ENCODE data around the gene ANKHD1. TPM values are rescaled to one million over a fixed set of nuclear protein-coding genes. Genes with fewer than 3 reads are reported as not detected.
A peak's percentile ranks its signal among the peaks of the same experiment; 100 is the strongest.

The ANKHD1 gene
- total RNA-seq = 80.8 and 82.3 TPM in 2 replicates
- long read RNA-seq, partial matches to known transcripts = 58 of 74 reads
- long read RNA-seq, other reads (novel, unspliced or antisense) = 15 of 74 reads

DNA sequence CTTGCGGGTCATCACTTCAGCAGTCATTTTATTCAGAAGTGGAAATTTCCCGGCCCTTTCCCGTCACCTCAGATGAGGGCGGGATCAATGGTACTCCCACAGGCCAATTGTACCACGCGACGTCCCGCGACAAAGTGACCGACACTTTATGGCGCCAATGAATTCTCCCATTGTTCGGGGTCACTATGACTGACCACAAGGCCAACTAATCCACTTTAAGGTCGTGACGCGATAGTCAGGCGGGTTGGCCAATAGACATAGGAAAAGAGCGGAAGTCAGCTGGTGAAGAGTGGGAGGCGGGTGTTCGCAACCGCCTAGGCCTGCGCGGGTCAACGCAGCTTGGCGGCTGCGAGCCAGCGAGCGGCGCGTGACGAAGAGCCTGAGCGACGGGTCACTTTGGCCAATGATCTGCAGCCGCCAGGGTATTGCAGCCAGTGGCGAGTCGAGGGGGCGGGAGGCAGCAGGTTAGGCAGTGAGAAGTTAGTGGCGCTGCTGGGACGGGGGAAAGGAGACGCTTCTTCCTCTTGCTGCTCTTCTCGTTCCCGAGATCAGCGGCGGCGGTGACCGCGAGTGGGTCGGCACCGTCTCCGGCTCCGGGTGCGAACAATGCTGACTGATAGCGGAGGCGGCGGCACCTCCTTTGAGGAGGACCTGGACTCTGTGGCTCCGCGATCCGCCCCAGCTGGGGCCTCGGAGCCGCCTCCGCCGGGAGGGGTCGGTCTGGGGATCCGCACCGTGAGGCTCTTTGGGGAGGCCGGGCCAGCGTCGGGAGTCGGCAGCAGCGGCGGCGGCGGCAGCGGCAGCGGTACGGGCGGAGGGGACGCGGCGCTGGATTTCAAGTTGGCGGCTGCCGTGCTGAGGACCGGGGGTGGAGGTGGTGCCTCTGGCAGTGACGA lies at the start of gene ANKHD1:
ANKHD1 (plus strand) TSS at position 472 of the 896 bp plus-strand sequence; CDS start at position 607, 135 bp downstream.
- Mint-ChIP-seq H3K4me1 (ENCODE audit: unreplicated experiment) (peaks cover 26% of the 10 kb centered on the region), H3K4me3 (ENCODE audit: unreplicated experiment) (no peak within 1 kb of the TSS), H3K36me3 (ENCODE audit: unreplicated experiment) (peaks cover 3% of the 10 kb centered on the region), H3K27ac (ENCODE audit: unreplicated experiment) (no peak within 1 kb of the TSS), H3K9me3 (ENCODE audit: unreplicated experiment) (no peaks in the 10 kb centered on the region), H3K27me3 (ENCODE audit: unreplicated experiment) (no peaks in the 10 kb centered on the region)
- peak; percentile 99 for DNase-seq (ENCODE audit: extremely low spot score, unreplicated experiment)
- TF ChIP-seq, protein P1, sequence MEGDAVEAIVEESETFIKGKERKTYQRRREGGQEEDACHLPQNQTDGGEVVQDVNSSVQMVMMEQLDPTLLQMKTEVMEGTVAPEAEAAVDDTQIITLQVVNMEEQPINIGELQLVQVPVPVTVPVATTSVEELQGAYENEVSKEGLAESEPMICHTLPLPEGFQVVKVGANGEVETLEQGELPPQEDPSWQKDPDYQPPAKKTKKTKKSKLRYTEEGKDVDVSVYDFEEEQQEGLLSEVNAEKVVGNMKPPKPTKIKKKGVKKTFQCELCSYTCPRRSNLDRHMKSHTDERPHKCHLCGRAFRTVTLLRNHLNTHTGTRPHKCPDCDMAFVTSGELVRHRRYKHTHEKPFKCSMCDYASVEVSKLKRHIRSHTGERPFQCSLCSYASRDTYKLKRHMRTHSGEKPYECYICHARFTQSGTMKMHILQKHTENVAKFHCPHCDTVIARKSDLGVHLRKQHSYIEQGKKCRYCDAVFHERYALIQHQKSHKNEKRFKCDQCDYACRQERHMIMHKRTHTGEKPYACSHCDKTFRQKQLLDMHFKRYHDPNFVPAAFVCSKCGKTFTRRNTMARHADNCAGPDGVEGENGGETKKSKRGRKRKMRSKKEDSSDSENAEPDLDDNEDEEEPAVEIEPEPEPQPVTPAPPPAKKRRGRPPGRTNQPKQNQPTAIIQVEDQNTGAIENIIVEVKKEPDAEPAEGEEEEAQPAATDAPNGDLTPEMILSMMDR (IDR thresholded peaks at IDR 0.05) = no peak

GRCh38 chr5:140355546-140355945 lies 46.1 kb upstream of the ANKHD1 start:
- H3K27ac Mint-ChIP-seq (ENCODE audit: unreplicated experiment) = no peak overlapping the region
- DNase-seq (ENCODE audit: extremely low spot score, unreplicated experiment) = no peak
- TF ChIP-seq, protein P1 (IDR thresholded peaks at IDR 0.05) = no peak
- no peak overlapping the region for H3K4me3 Mint-ChIP-seq (ENCODE audit: unreplicated experiment)
- no peaks in the 10 kb centered on the region for H3K36me3 Mint-ChIP-seq (ENCODE audit: unreplicated experiment)
- no peaks in the 10 kb centered on the region for H3K27me3 Mint-ChIP-seq (ENCODE audit: unreplicated experiment)
- peaks cover 10% of the 10 kb centered on the region for H3K4me1 Mint-ChIP-seq (ENCODE audit: unreplicated experiment)
- H3K9me3 Mint-ChIP-seq (ENCODE audit: unreplicated experiment) = no peaks in the 10 kb centered on the region

- no peaks in the 10 kb centered on the region for H3K36me3 Mint-ChIP-seq (ENCODE audit: unreplicated experiment)
- peaks cover 8% of the 10 kb centered on the region for H3K4me1 Mint-ChIP-seq (ENCODE audit: unreplicated experiment)
- H3K4me3 Mint-ChIP-seq (ENCODE audit: unreplicated experiment) = no peak overlapping the region
- no peaks in the 10 kb centered on the region for H3K27me3 Mint-ChIP-seq (ENCODE audit: unreplicated experiment)
- no peak overlapping the region for H3K27ac Mint-ChIP-seq (ENCODE audit: unreplicated experiment)
- no peak for DNase-seq (ENCODE audit: extremely low spot score, unreplicated experiment)
- TF ChIP-seq, protein P1 (IDR thresholded peaks at IDR 0.05) = no peak
- no peaks in the 10 kb centered on the region for H3K9me3 Mint-ChIP-seq (ENCODE audit: unreplicated experiment)
These were observed 44.5 kb upstream of the ANKHD1 start for GRCh38 chr5:140356853-140357725.

- Mint-ChIP-seq H3K9me3 (ENCODE audit: unreplicated experiment) (no peaks in the 10 kb centered on the region), H3K27ac (ENCODE audit: unreplicated experiment) (peak overlapping the region; percentile 80), H3K4me1 (ENCODE audit: unreplicated experiment) (peaks cover 8% of the 10 kb centered on the region), H3K27me3 (ENCODE audit: unreplicated experiment) (no peaks in the 10 kb centered on the region), H3K36me3 (ENCODE audit: unreplicated experiment) (no peaks in the 10 kb centered on the region), H3K4me3 (ENCODE audit: unreplicated experiment) (peak overlapping the region; percentile 61)
- peak; percentile 92 for DNase-seq (ENCODE audit: extremely low spot score, unreplicated experiment)
- TF ChIP-seq, protein P1 (IDR thresholded peaks at IDR 0.05) = peak; percentile 93
These were observed 43.9 kb upstream of the ANKHD1 start for GRCh38 chr5:140357726-140358093.

All from osteocyte (in vitro differentiated cells).